ENCODE results near the gene FASTKD1. TPM values are rescaled to one million over a fixed set of nuclear protein-coding genes. Genes with fewer than 3 reads are reported as not detected.
"Not testable (repeated sequence)": the region's sequence is repeated elsewhere in the genome, so short reads cannot be mapped to it uniquely, and the experiment has no call there.

FASTKD1 gene
- 23.5 and 27.1 TPM in 2 replicates for total RNA-seq

DNA sequence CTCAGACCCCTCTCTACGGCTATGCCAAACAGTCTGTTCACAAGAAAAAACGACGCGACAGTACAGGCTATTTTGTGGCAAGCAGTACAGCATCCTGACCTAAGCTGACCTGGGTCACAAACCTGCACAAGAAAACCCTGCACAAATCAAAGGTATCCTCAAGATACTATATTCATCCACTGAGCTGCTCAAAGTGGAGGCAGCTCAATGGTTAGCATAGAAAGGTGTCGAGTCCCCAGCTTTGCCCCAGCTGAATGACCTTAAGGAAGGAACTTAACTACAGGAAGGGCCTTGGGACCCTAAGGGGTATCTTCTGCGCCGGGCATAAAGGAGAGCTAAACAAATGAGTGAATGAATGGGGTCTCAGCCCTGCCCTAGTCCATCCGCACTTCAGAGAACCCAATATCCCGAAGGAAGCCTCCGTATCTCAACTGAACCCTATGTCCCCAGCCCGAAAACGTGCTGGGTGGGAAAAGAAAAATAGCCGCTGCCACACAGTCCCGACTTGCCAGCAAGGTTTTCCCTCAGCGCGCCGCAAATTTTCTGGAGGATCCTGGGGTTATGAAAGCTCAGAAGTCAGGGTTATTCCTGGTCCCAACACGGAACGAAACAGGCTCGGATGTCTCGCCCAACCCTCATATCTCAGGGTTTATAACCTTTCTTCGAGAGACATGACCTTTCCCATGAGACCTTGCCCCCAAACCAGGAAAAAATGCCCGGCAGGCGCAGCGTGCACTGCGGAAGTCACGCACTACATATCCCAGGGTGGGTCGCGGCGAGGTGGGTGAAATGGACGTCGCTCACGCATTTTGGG, at the start of gene FASTKD1:
FASTKD1 (minus strand) TSS at position 706 of the 814 bp plus-strand sequence. CDS start 1,836 bp downstream, outside the sequence.
- POLR2A ChIA-PET = interaction anchor here (0.6 to 2.3 kb wide), 4 partner anchors 11 to 254 kb away, joined by 3 to 29 read pairs (median 3); partner anchors contain the start of genes PPIG, SSB and UBR3
- Mint-ChIP-seq H3K27me3 (no peaks in the 10 kb centered on the region), H3K4me1 (peaks cover 10% of the 10 kb centered on the region), H3K36me3 (ENCODE audit: low read depth) (peaks cover 12% of the 10 kb centered on the region), H3K9me3 (no peaks in the 10 kb centered on the region), H3K4me3 (peak within 1 kb of the TSS; percentile 98), H3K27ac (peak within 1 kb of the TSS; percentile 81)
- DNase-seq (peak; percentile 71), ATAC-seq (ENCODE audit: low read depth) (peak; percentile 99)
- no peak for TF ChIP-seq CTCF (IDR thresholded peaks at IDR 0.05)
- intact Hi-C loops (cut with micrococcal nuclease) = loop anchor here (1.0 to 10.0 kb wide), 7 partner anchors 9 to 254 kb away; partner anchors contain the start of genes BBS5, CFAP210, LRP2 and PHOSPHO2
- CTCF ChIA-PET = interaction anchor here (1.7 kb wide), 1 partner anchor 11 kb away, joined by 7 read pairs; the partner anchor contains the start of gene PPIG

GRCh38 chr2:169623235-169623634, 49.6 kb upstream of the FASTKD1 start:
- Mint-ChIP-seq H3K36me3 (ENCODE audit: low read depth) (peaks cover 80% of the 10 kb centered on the region), H3K27ac (no peak overlapping the region), H3K4me1 (peaks cover 8% of the 10 kb centered on the region), H3K4me3 (no peak overlapping the region), H3K27me3 (no peaks in the 10 kb centered on the region), H3K9me3 (no peaks in the 10 kb centered on the region)
- TF ChIP-seq CTCF (IDR thresholded peaks at IDR 0.05) = no peak
- ChIA-PET CTCF (no interaction called here), POLR2A (no interaction called here)
- intact Hi-C loops (cut with micrococcal nuclease) = no loop called here
- no peak for ATAC-seq (ENCODE audit: low read depth)
- DNase-seq = no peak

- intact Hi-C loops (cut with micrococcal nuclease) = no loop called here
- Mint-ChIP-seq H3K36me3 (ENCODE audit: low read depth) (peaks cover 86% of the 10 kb centered on the region), H3K27me3 (no peaks in the 10 kb centered on the region), H3K4me1 (peaks cover 8% of the 10 kb centered on the region), H3K27ac (no peak overlapping the region), H3K9me3 (peaks cover 4% of the 10 kb centered on the region), H3K4me3 (no peak overlapping the region)
- ATAC-seq (ENCODE audit: low read depth) (no peak), DNase-seq (no peak)
- ChIA-PET POLR2A (no interaction called here), CTCF (no interaction called here)
- no peak for TF ChIP-seq CTCF (IDR thresholded peaks at IDR 0.05)
These were observed 46.8 kb upstream of the FASTKD1 start for GRCh38 chr2:169620509-169620908.

DNA sequence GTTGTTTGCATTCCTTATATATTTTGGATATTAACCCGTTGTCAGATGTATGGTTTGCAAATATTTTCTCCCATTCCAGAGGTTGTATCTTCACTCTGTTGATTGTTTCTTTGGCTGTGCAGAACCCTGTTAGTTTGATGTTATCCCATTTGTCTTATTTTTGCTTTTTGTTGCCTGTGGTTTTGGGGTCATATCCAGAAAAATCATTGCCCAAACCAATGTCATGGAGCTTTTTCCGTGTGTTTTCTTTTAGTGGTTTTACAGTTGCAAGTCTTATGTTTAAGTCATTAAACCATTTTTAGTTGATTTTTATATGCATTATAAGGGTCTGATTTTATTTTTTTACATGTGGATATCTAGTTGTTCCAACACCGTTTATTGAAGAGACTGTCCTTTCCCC, 46.3 kb upstream of the FASTKD1 start:
- Mint-ChIP-seq H3K9me3 (peaks cover 4% of the 10 kb centered on the region), H3K27ac (no peak overlapping the region), H3K4me1 (peaks cover 8% of the 10 kb centered on the region), H3K36me3 (ENCODE audit: low read depth) (peaks cover 86% of the 10 kb centered on the region), H3K27me3 (no peaks in the 10 kb centered on the region), H3K4me3 (no peak overlapping the region)
- ChIA-PET POLR2A (no interaction called here), CTCF (no interaction called here)
- TF ChIP-seq CTCF (IDR thresholded peaks at IDR 0.05) = no peak
- ATAC-seq (ENCODE audit: low read depth) (no peak), DNase-seq (no peak)
- intact Hi-C loops (cut with micrococcal nuclease) = no loop called here

DNA sequence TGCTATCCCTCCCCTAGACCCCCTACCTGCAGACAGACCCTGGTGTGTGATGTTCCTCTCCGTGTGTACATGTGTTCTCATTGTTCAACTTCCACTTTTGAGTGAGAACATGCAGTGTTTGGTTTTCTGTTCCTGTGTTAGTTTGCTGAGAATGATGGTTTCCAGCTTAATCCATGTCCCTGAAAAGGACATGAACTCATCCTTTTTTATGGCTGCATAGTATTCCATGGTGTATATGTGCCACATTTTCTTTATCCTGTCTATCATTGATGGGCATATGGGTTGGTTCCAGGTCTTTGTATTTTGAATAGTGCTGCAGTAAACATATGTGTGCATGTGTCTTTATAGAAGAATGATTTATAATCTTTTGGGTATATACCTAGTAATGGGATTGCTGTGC, 42.3 kb upstream of the FASTKD1 start:
- peaks cover 87% of the 10 kb centered on the region for H3K36me3 Mint-ChIP-seq (ENCODE audit: low read depth)
- intact Hi-C loops (cut with micrococcal nuclease); H3K4me1 Mint-ChIP-seq; H3K27me3 Mint-ChIP-seq; DNase-seq; H3K27ac Mint-ChIP-seq; CTCF ChIA-PET; ATAC-seq (ENCODE audit: low read depth); POLR2A ChIA-PET; H3K4me3 Mint-ChIP-seq; H3K9me3 Mint-ChIP-seq: not testable (repeated sequence)
